NCI-H524 treated with DMSO at 0.1 percent for 48 hours (cell line): ENCODE measurements around the gene ELP2.
"Not testable (repeated sequence)": the region's sequence is repeated elsewhere in the genome, so short reads cannot be mapped to it uniquely, and the experiment has no call there.

ENCODE experiments used
- DNase-seq: peaks from one replicate; lab custom pipeline; 2025; lab: John Stamatoyannopoulos, UW

ELP2 gene, protein sequence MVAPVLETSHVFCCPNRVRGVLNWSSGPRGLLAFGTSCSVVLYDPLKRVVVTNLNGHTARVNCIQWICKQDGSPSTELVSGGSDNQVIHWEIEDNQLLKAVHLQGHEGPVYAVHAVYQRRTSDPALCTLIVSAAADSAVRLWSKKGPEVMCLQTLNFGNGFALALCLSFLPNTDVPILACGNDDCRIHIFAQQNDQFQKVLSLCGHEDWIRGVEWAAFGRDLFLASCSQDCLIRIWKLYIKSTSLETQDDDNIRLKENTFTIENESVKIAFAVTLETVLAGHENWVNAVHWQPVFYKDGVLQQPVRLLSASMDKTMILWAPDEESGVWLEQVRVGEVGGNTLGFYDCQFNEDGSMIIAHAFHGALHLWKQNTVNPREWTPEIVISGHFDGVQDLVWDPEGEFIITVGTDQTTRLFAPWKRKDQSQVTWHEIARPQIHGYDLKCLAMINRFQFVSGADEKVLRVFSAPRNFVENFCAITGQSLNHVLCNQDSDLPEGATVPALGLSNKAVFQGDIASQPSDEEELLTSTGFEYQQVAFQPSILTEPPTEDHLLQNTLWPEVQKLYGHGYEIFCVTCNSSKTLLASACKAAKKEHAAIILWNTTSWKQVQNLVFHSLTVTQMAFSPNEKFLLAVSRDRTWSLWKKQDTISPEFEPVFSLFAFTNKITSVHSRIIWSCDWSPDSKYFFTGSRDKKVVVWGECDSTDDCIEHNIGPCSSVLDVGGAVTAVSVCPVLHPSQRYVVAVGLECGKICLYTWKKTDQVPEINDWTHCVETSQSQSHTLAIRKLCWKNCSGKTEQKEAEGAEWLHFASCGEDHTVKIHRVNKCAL

GRCh38 chr18:36129300-36130038, at the start of gene ELP2, which contains the start of gene SLC39A6:
ELP2 (plus strand) TSS chr18:36129899; CDS start chr18:36129934, 35 bp downstream.
SLC39A6 (minus strand) TSS chr18:36129340; CDS start chr18:36127007, 2,333 bp downstream.
- peak; percentile 73 for DNase-seq

- not testable (repeated sequence) for DNase-seq
Measured at GRCh38 chr18:36081118-36081517, 48.6 kb upstream of the ELP2 start.

GRCh38 chr18:36083729-36084128, 46.0 kb upstream of the ELP2 start:
- no peak for DNase-seq

- no peak for DNase-seq
Measured at GRCh38 chr18:36085195-36085594, 44.5 kb upstream of the ELP2 start.

- no peak for DNase-seq
Measured at GRCh38 chr18:36086186-36086585, 43.5 kb upstream of the ELP2 start.

GRCh38 chr18:36088256-36088655, 41.4 kb upstream of the ELP2 start:
- DNase-seq, result no peak

- DNase-seq, result no peak
Measured at GRCh38 chr18:36089001-36089400, 40.7 kb upstream of the ELP2 start.

- DNase-seq, result not testable (repeated sequence)
Measured at GRCh38 chr18:36092116-36092515, 37.6 kb upstream of the ELP2 start.

DNA sequence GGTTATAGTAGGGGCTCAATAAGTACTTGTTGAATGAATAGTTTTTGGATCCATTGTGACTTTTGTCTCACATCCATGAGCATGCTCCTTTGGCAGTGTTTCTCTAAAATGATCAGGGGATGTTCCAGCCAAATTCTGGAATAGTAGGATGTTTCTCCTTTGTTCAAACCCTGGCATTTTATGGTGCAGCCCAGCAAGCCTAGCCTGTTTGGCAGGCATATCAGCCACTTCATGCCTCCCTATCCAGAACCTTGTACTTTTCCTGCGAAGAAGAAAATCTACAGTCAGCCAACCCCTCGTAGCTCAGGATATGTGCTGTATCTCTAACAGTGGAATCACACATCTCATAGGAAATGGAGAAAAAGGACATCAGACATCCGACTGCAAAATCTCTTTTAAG, 35.3 kb upstream of the ELP2 start:
- no peak for DNase-seq

GRCh38 chr18:36095936-36096519, 33.7 kb upstream of the ELP2 start:
- DNase-seq, result no peak

GRCh38 chr18:36096955-36097354, 32.7 kb upstream of the ELP2 start:
- no peak for DNase-seq

GRCh38 chr18:36099311-36099710, 30.4 kb upstream of the ELP2 start:
- no peak for DNase-seq

- DNase-seq, result no peak
Measured at GRCh38 chr18:36101943-36102342, 27.8 kb upstream of the ELP2 start.

DNA sequence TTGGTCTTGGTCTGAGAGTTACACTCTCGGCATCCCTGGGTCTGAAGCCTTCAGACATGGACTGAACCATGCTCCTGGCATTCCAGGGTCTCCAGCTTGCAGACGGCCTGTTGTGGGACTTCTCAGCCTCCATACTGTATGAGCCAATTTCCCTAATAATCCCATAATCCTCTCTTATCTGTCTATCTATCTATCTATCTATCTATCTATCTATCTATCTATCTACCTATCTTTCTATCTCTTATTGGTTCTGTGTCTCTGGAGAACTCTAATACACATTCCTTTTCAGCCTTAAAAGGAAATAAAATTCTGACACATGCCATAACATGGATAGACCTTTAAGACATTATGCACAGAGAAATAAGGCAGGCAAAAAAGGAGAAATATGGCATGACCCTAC, 24.9 kb upstream of the ELP2 start:
- no peak for DNase-seq

- no peak for DNase-seq
Measured at GRCh38 chr18:36107477-36107876, 22.2 kb upstream of the ELP2 start.

DNA sequence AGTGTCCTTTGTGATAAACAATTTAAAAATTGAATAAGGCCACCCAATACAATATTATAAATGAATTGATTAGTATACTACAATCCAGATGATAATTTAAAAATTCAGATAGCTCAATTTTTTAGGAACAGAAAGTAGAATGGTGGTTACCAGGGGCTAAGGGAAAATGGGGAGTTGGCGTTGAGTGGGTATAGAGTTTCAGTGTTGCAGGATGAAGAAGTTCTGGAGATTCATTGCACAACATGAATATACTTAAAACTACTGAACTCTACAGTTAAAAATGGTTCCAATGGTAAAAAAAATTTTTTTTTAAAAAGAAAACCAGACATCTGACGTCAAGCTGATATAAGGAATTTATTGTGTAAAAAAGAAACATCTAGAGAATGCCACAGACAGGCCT, 21.5 kb upstream of the ELP2 start:
- DNase-seq, result no peak

- DNase-seq, result no peak
Measured at GRCh38 chr18:36108601-36109000, 21.1 kb upstream of the ELP2 start.

GRCh38 chr18:36109737-36110136, 20.0 kb upstream of the ELP2 start:
- no peak for DNase-seq

DNA sequence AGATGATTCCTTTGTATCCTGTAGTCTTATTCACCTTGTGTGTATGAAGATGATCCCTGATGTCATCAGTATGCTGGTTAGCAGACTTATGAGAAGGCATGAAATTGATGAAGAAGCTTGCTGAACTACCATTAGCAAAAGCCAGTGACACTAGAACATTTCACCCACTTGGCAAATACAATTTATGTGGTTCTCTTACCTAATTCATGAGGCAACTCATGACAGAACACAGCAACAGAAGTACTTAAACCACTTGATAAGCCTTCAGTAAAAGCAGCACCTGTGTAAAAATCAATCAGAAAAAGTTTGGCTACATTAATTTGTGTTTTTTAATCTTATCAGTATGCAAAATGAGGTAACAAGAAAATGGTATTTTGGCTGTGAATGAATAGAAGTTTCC, 17.4 kb upstream of the ELP2 start:
- no peak for DNase-seq

GRCh38 chr18:36114251-36114650, 15.4 kb upstream of the ELP2 start:
- no peak for DNase-seq

GRCh38 chr18:36114738-36115137, 15.0 kb upstream of the ELP2 start:
- DNase-seq, result no peak

DNA sequence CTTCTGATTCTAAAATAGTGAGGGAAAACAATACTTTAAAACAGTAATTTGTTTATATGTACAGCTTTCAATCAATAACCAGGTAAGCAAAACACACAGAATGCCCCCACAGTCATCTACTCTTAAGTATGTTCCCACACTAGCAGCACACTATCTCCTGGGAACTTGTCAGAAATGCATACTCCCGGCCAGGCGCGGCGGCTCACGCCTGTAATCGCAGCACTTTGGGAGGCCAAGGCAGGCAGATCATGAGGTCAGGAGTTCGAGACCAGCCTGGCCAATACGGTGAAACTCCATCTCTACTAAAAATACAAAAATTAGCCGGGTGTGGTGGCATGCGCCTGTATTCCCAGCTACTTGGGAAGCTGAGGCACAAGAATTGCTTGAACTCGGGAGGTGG, 12.9 kb upstream of the ELP2 start:
- DNase-seq, result not testable (repeated sequence)
